ENCODE data around the gene THBD.

Gene THBD

GRCh38 chr20:23032056-23032749 is 17.3 kb downstream of the THBD start:
- no peaks in the 10 kb centered on the region for H3K27me3 ChIP-seq (replicated peaks; ENCODE audit: insufficient read depth, low read length)
- H3K36me3 ChIP-seq (replicated peaks; ENCODE audit: insufficient read depth, low read length): no peaks in the 10 kb centered on the region
- no peaks in the 10 kb centered on the region for H3K4me1 ChIP-seq (ENCODE audit: low read length)
- no peak overlapping the region for H3K4me2 ChIP-seq (ENCODE audit: low read depth, low read length)
- no peak overlapping the region for H3K9ac ChIP-seq (ENCODE audit: low read length)
- no peak overlapping the region for H2AFZ ChIP-seq (ENCODE audit: low read length)
- H3K79me2 ChIP-seq (ENCODE audit: low read length): no peaks in the 10 kb centered on the region
- H3K4me3 ChIP-seq (ENCODE audit: low read length): no peak overlapping the region
- H4K20me1 ChIP-seq (ENCODE audit: insufficient read depth, low read length): no peaks in the 10 kb centered on the region
- no peak for TF ChIP-seq EZH2 (optimal IDR thresholded peaks at IDR 0.05; ENCODE audit: low read depth, low read length)
- no peak for TF ChIP-seq EZH2phosphoT487 (IDR thresholded peaks at IDR 0.05; ENCODE audit: low read length)
- no peak for TF ChIP-seq CTCF (IDR thresholded peaks at IDR 0.05; ENCODE audit: low read length)
- no peak overlapping the region for H3K27ac ChIP-seq (ENCODE audit: low read length)
- no peaks in the 10 kb centered on the region for H3K9me3 ChIP-seq (replicated peaks; ENCODE audit: insufficient read depth, low read length)
- no peaks in the 10 kb centered on the region for H3K9me2 ChIP-seq (replicated peaks; ENCODE audit: insufficient read depth, low read length)
- no peaks in the 10 kb centered on the region for H3F3A ChIP-seq (ENCODE audit: insufficient read depth, low read length)
- no peak for DNase-seq

- Histone ChIP-seq H3K27ac (ENCODE audit: low read length) (no peak overlapping the region), H3K4me3 (ENCODE audit: low read length) (no peak overlapping the region), H3K9ac (ENCODE audit: low read length) (no peak overlapping the region), H3K9me3 (replicated peaks; ENCODE audit: insufficient read depth, low read length) (no peaks in the 10 kb centered on the region), H3F3A (ENCODE audit: insufficient read depth, low read length) (no peaks in the 10 kb centered on the region), H3K36me3 (replicated peaks; ENCODE audit: insufficient read depth, low read length) (no peaks in the 10 kb centered on the region), H2AFZ (ENCODE audit: low read length) (no peak overlapping the region), H3K9me2 (replicated peaks; ENCODE audit: insufficient read depth, low read length) (no peaks in the 10 kb centered on the region), H4K20me1 (ENCODE audit: insufficient read depth, low read length) (no peaks in the 10 kb centered on the region), H3K79me2 (ENCODE audit: low read length) (no peaks in the 10 kb centered on the region), H3K27me3 (replicated peaks; ENCODE audit: insufficient read depth, low read length) (no peaks in the 10 kb centered on the region), H3K4me2 (ENCODE audit: low read depth, low read length) (no peak overlapping the region), H3K4me1 (ENCODE audit: low read length) (no peaks in the 10 kb centered on the region)
- no peak for DNase-seq
- TF ChIP-seq EZH2phosphoT487 (IDR thresholded peaks at IDR 0.05; ENCODE audit: low read length): no peak
- TF ChIP-seq CTCF (IDR thresholded peaks at IDR 0.05; ENCODE audit: low read length): no peak
- TF ChIP-seq EZH2 (optimal IDR thresholded peaks at IDR 0.05; ENCODE audit: low read depth, low read length): no peak
These were observed 18.1 kb downstream of the THBD start for GRCh38 chr20:23031346-23031745.

- Histone ChIP-seq H3K4me2 (ENCODE audit: low read depth, low read length) (no peak overlapping the region), H3K79me2 (ENCODE audit: low read length) (no peaks in the 10 kb centered on the region), H2AFZ (ENCODE audit: low read length) (no peak overlapping the region), H3K27ac (ENCODE audit: low read length) (no peak overlapping the region), H3K4me1 (ENCODE audit: low read length) (no peaks in the 10 kb centered on the region), H3K9ac (ENCODE audit: low read length) (no peak overlapping the region), H3F3A (ENCODE audit: insufficient read depth, low read length) (no peaks in the 10 kb centered on the region), H3K27me3 (replicated peaks; ENCODE audit: insufficient read depth, low read length) (no peaks in the 10 kb centered on the region), H3K36me3 (replicated peaks; ENCODE audit: insufficient read depth, low read length) (no peaks in the 10 kb centered on the region), H3K4me3 (ENCODE audit: low read length) (no peak overlapping the region), H3K9me2 (replicated peaks; ENCODE audit: insufficient read depth, low read length) (no peaks in the 10 kb centered on the region), H3K9me3 (replicated peaks; ENCODE audit: insufficient read depth, low read length) (no peaks in the 10 kb centered on the region), H4K20me1 (ENCODE audit: insufficient read depth, low read length) (no peaks in the 10 kb centered on the region)
- TF ChIP-seq EZH2phosphoT487 (IDR thresholded peaks at IDR 0.05; ENCODE audit: low read length) (no peak), CTCF (IDR thresholded peaks at IDR 0.05; ENCODE audit: low read length) (no peak), EZH2 (optimal IDR thresholded peaks at IDR 0.05; ENCODE audit: low read depth, low read length) (no peak)
- DNase-seq: no peak
These were observed 20.1 kb downstream of the THBD start for GRCh38 chr20:23029324-23029723.
